Neural progenitor cell (in vitro differentiated cells): Measurements from ENCODE around the gene FAM43A.

Source experiments
- CTCF ChIP-seq: fragments of 200-600 bp; sonication (generic); IDR thresholded peaks from 2 replicates; pipeline ENCODE4 v1.5.1; 2017; ENCODE audit warnings: antibody characterized with exemption, mild to moderate bottlenecking
- EZH2 ChIP-seq: fragments of 200-600 bp; sonication (generic); IDR thresholded peaks from 2 replicates; pipeline ENCODE4 v1.6.1; 2017; ENCODE audit warnings: antibody characterized with exemption, mild to moderate bottlenecking, moderate library complexity

GRCh38 chr3:194725346-194725745 is 39.7 kb downstream of the FAM43A start:
- no peak for TF ChIP-seq CTCF
- TF ChIP-seq EZH2 = no peak
